ENCODE measurements around the gene CLMN.

CLMN gene

DNA sequence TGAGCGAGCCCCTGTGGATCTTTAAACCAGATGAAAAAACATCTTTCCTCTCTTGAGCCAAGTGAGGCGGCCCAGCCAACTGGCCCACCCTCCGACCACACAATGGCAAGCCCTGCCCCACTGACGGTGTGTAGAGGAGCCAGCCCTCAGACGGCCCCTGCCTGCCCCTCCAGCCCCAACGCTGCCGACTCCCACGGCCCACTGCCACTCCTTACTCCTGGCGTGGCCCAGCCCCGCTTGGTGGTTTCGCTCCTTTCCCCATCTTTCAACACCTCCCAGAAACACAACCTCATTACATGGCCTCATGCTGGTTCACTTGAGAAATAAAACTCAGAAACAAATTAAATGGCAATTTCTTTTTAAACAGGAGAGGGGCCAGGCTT, 81.8 kb downstream of the CLMN start:
- DNase-seq (ENCODE audit: low read depth), result no peak

DNA sequence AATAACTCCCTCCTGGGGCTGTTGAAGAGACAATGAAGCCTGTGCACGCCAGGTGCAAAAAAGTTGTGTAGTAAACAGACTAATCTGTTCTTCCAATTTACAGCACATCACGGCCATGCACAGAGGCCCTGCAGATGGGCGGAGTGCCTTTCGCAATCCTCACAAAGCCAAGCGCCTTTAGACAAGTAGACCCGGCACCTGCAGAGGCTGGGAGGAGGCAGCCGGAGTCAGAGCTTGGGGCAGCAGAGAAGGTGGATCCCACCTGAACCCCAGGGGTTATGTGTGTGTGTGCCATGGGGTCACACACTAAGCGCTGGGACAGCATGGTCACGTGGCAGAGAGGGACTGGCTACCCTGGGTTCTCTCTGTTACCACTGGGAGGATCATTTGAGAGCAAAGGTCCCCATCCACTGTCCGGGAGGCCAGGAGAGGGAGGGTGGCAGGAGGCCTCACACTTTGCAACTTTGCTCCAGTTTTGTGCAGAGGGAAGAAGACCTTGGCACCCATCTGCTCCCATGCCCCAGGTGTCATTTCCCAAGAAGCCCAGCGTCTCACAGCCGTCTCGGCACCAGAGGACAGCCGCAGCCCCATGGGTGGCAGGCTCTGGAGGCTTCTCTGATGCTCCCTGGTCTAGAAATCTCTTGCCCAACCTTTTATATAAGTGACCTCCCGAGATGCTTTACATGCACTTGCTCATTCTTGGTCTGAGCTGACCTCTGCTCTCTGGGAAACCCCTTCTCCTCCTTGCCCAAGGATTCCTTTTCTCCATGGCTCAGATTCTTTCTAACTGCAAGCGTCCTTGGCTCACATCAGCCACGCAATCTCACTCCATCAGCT, 82.4 kb downstream of the CLMN start:
- no peak for DNase-seq (ENCODE audit: low read depth)

DNA sequence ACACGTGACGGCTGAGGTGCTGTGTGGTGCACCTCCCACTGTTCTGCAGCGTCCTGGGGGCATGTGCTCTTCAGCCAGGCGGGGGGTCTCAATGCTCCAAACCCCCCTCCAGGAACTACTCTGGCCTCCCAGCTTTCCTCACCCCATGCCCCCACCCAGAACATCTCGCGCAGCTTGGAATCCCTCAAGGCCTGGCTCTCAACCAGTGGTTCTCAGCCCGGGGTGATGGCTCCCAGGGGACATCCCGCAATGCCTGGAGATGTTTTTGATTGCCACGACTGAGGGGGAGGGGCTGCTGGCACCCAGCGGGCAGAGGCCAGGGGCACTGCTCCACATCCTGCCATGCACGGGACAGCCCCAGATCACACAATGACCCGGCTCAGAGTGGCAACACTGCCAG, 83.5 kb downstream of the CLMN start:
- DNase-seq (ENCODE audit: low read depth), result no peak

DNA sequence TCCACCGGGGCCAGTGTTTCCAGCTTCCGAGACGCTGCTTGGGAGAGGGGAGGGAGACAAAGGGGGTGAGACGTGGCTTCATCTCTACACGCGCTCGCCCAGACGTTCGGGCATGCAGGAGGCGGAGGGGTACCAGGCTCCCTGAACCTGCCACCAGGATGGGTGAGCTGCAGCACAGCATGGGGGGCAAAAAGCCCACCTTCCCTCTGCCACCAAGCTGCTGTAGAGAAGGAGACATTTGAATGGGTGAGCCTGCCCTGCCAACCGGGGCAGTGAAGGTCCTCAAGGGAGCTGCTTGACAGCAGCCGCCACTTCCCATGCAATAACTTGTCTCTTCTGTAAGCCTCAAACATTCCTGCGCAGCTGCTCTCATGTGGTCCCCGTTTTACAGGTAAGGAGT, 83.9 kb downstream of the CLMN start:
- DNase-seq (ENCODE audit: low read depth), result no peak

DNA sequence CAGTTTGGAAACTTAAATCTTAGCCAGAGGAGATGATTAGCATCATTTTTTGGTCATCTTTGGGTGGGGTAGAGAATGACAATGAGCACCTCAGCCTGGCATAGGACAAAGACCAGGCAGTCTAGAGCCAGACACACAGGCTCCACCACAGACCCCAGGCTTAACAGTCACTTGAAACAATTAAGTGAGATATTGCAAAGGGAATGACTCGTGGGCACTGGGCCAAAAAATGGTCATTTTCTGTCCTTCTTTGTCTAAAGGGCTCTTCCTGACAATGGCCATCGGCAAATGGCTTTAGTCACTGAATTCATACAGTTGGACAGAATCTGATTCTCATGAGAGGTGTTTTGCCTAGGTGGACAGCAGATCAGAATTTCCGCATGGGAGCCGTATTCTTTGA, 84.4 kb downstream of the CLMN start:
- no peak for DNase-seq (ENCODE audit: low read depth)

DNA sequence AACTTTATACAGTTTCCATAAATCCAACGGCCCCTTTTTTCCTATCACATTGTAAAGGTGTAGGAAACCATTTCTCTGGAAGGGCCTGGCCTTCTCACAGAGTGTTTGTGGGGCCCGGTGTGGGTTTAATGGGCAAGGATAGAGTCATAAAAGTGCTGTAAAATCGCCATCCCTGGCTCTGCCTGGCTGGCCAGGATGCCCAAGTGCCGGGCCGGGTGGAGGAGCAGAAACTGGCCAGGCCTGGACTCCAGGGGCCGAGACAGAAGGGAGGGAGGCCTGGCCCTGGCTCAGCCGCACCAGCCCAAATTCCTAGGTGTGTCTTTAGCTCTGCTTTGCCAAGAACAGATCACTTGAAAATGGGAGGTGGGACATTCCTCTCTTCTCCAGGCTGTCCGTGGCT, 85.3 kb downstream of the CLMN start:
- no peak for DNase-seq (ENCODE audit: low read depth)

DNA sequence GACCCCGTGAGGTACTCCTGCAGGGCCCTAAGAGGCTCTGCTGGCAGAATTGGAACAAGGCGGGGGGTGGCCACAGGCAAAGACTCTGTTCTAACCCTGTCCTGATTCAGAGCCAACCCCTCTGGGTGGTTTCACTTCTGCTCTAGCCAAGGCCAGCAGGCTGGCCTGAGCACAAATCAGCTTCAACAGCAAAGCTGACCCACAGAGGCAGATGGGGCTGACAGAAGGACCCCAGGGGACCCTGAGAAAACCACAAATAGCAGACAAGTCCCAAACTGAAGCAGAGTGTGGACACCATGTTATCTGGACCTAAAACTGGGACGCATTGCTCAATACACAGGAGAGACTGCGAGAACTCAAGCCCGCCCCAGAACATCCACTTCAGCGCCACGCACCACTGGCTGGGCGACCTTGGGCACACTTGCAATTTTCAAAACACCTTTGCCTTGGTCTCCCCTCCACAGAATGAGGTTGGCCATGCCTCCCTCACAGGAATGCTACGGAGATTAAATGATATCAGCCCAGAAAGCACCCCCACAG, 85.9 kb downstream of the CLMN start:
- no peak for DNase-seq (ENCODE audit: low read depth)

DNA sequence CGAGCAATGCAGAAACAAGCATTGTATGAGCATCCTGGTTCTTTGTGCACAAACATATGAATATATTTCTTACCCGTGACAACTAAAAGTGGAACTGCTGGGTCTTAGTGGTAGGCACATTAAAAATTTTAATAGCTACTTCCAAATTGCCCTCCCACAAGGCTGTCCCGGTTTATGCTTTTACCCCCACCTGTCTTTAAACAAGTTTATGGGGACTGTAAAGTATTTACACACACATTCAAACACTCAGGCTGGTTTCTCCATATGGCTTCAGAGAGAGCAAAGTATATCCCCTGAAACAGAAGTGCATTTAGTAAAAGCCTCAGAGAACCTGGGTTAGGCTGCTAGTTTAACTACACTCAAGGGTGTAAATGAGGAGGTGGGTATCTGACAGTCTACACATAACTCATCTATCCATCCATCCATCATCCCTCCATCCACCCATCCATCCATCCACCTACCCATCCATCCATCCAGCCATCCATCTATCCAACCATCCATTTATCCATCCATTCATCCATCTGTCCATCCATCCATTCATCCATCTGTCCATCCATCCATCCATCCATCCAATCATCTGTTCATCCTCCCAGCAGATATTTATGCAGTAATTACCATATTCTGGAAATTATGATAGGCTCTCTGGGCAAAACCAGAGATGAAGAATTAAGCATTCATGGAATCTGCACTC, 86.7 kb downstream of the CLMN start:
- no peak for DNase-seq (ENCODE audit: low read depth)

DNA sequence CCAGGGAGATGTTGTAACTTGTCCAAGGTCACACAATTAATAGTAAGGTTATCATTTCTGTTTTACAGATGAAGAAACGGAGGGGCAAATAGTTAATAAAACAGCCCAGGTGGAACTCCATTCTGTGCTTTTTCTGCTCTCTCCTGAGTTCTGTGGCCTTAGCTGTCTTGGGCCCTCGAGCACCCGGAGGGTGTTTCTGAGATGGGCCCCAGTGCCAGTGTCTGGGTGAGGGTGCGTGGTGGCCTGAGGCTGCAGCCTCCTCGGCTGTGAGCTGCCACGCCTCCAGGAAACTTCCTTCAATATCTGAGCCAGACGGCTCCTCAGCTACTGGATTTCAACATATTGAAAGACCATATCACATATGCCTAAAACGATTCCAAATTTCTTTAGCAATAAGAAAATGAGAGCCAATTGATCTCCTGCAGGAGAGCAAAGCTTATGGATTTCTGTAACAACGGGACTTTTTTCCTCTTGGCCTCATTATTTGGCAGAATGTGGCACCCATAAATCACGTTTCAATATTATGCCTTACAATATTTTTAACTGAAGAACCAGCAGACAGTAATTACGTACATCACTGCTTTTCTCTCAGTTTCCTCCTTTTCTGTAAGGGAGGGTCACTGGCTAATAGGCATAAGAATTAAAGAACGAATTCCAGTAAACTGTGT, 87.6 kb downstream of the CLMN start:
- no peak for DNase-seq (ENCODE audit: low read depth)

DNA sequence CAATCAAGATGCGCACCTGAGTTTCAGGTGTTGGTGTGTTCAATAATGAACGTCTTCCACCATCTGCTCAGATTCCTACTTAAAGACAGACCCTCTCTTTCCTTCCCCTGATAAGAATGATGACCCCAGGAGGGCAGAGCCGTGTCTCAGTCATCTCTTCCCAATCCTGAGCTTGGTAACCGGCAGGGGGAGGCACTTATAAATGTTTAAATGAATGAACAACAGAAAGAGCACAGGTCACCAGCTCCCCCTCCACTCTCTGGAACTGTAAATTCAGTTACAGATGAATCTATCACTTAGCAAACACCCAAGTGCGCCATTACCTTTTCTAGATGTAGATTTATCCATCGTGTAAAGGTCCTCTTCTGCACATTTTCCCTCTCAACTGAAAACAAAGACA, 90.0 kb downstream of the CLMN start:
- no peak for DNase-seq (ENCODE audit: low read depth)

DNA sequence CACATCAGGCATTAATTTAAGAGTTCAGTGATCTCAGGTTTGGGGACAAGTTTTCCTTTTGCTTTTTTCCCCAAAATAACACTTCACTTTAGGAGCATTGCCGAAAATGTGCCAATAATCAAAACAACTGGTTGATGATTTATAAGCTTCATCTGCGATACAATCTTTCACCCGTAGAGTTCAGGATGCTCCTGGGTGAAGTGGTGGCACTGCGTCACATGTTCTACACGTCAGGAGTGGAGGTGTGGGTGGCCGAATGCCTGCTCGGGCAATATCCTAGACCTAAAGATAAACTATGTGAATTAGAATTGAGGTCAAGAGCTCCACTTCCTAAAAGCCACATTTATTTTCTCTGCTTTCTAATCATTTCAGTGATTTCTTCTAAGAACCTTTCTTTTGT, 91.5 kb downstream of the CLMN start:
- no peak for DNase-seq (ENCODE audit: low read depth)

DNA sequence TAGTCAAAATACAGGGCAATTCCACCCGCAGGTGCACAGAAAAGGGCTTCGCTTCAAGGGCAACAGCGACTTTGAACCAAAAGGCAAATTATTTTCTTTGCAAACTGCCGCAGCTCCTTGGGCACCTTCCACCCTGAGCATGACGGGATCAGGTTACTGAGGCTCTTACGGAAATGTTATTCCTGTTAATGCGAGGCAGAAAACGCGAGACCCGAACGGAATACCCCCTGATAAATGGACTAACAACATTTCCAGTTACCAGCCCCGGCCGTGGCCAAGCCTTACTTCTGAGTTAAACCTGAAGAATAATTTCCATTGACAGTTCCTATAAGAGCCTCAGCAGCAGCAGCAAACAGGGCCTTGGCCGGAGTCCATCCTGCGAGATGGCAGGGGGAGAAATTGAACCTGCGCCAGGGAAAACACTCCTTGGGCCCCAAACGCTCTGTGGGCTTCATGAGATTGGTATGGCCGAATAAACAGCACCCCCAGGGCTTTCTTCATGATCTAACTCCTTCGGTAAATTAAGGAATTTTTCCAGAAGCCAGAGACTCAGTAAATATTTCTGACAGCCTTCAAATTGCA, 92.3 kb downstream of the CLMN start:
- no peak for DNase-seq (ENCODE audit: low read depth)

DNA sequence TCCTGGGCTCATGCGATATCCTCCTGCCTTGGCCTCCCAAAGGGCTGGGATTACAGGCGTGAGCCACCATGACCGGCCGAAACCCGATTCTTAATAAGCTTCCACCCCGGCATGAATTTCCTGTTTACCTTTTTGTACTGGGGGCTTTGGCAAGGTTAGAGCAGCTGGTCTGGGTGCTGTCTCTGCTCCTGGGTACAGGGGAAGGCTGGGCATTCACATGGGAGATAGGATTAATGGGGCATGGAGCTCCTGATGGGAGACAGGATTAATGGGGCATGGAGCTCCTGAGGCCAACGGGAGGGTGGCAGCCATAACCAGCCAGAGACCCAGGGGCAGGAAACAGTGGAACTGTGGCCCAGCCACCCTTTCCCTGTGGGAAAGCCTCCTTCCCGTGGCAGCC, 92.9 kb downstream of the CLMN start:
- no peak for DNase-seq (ENCODE audit: low read depth)

DNA sequence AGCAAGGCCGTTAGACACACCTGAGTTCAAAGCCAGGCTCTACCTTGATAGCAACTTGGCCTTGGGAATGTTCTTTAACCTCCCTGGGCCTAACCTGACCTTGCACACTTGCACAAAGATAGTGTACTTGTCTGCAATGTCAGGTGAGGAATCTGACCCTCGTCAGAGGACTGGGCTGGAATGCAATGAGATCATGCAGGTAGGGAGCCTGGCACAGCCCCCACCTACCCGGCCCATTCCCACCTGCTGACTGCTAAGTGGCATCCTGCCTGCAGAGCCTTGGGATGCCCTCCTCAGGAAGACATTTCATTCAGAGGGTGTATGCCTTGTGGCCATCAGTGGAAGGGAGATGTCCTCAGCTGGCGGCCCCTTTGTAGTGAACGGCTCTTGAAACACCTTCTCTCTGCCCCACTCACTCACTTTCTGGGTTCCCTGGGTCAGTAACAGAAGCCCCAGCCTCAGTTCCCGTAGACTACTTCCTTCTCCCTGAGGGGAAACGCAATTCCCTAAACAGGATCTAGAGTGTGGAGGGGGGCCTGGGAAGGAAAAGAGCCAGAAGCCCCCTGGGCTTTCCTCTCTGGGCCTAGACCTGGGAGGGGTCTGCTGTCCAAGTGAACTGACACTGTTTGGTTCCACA, 94.3 kb downstream of the CLMN start:
- no peak for DNase-seq (ENCODE audit: low read depth)

DNA sequence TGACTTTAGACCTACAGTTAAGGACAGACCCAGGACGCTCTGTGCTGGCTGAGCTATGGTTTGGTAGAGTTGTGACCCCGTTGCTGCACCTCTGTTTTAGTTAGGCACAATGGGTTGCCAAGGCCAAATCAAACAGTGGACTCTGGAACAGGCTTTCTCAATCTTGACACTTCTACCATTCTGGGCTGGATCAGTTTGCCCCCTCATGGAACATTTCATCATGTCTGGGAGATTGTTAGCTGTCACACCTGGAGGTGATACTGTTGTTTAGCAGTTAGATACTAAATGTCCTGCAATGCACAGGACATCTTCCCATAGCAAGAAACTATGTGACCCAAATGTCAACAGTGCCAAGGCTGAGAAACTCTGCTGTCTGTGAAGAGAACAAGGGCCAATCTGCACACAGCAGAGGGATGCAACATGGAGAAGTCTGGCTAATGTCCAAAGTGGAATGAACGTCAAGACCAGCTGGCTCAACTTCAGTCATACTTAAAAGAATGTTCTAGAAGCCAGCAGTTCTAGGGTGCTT, 96.8 kb downstream of the CLMN start:
- DNase-seq (ENCODE audit: low read depth), result no peak

DNA sequence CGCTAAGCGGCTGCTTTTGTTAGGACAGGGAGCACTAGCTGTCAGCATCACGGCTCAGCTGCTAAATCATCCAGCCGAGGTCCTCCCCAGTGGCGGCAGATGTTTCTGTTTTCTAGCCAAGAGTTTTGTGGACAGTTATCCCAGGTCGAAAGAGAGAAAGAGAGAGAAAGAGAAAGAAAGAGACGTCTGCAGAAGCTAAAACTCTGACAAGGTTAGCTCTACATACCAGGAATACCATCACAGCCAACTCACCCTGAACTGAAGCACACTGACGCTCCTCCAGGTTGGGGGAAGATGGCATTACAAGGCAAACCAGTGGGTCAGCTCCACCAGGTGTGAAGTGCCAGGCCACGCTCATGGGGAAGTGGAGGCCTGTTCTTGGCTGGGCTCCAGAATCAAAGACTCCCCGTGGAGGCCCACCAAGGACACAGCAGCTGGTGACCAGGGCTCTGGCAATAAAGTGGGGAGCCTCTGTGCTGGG, 97.5 kb downstream of the CLMN start:
- DNase-seq (ENCODE audit: low read depth), result no peak

DNA sequence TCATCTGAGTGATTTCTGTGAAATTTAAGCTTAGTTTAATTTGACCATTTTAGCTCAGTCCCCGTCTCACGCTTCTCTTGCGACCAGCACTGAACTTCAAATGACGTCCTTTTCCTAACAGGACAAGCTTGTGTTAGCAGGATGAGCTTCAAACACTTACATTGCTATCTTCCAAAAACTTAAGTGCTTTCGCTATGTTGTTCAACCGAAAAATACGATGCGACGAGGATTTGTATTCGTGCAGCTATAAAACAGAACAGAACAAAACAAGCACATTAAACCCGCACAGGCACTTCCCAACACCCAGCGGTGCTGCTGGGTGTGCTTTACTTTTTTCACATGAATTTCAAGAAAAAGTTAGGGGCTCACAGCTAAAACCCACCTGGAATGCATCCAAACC, 98.2 kb downstream of the CLMN start:
- no peak for DNase-seq (ENCODE audit: low read depth)

DNA sequence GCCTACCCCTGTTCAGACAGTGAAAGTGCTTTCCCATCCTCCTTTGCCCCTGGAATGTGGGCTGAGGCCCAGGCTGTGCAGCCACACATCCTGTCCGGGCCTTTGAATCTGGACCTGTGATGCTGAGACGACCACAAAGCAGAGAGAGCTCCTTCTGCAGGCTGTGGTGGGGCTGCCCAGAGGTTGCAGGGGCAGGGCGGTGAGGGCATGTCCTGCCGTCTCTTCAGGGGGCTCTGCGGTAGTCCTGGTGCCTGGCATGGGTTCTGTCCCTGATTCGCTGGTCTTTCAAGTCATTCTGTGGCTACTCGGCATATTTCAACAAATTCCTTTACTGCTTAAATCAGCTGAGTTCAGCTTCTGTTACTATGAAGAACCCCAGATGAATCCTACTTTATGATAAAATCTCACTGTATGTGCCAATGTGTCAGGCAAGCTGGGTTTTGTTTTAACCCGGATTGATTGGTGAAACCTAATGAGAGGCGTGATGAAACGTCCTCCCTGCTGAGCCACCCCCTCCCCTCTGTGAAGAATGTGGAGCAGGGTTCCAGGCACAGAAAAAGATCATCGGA, 99.0 kb downstream of the CLMN start:
- DNase-seq (ENCODE audit: low read depth), result no peak

DNA sequence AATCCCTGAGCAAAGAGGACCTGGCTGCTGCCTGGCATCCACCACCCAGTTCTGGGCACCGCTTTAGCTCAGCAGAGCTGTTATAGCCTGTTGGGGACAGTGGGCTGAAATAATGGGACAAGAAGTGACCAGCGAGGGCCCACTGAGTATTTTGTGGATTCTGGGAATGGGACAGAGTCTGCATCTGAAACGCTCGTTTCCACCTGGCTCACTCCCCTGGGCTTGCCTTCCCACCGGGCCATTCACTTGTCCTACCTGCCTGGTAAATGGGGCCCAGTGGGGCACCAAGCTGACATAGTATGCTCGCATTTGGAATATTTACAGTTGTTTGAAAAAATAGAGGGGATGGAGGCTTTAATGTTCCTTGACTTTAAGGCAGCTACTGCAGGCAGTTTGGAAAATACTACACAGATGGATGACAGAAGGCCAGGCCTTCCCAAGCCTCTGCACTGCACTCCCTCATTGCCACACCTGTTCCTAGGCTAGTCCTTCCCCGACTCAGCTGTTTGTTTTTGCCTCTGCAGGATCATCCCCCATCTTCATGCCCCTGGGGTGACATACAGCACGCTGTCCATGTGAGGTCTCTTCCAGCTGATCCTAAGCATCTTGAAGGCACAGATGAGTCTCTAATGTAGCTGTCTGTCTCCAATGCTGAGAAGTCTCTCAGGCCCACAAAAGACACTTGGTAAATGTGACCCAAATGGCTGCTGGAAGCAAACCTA, 101.1 kb downstream of the CLMN start:
- DNase-seq (ENCODE audit: low read depth), result no peak

DNA sequence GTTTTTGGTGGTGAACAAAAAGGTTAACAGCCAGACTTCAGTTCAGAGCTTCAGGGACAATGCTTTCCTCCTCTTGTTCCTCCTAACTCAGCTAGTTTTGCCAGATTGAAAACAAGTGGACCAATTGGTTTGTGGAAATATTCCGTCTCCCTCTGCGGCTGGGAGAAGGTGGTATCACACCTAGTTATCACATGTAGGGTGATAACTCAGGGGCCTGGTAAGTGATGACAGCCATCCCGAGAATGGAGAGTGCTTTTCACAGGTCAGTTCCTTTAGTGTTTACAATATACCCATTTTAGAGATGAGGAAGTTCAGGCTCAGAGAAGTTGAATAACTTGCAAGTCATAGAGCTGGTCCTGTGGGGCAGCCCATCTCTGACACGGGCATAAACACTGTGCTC, 101.7 kb downstream of the CLMN start:
- no peak for DNase-seq (ENCODE audit: low read depth)
